ENCODE measurements around the gene R3HDM2. TPM values are rescaled to one million over a fixed set of nuclear protein-coding genes. Genes with fewer than 3 reads are reported as not detected.

R3HDM2 gene
- total and polyA plus RNA-seq, 2 of the 13 experiments (the other 11 are each of a cell fraction or from before 2014, with no cell fraction given): 11.1 to 23.5 TPM

- TF ChIP-seq NR1H2 (CRISPR knock-in tag; IDR thresholded peaks at IDR 0.05; ENCODE audit: borderline replicate concordance, low read depth) (no peak), KLF9 (CRISPR knock-in tag; IDR thresholded peaks at IDR 0.05; ENCODE audit: low read depth) (0 out of 2 replicates have a peak, but pooled peaks have one; percentile 32), SOX6 (IDR thresholded peaks at IDR 0.05) (no peak), SOX6 (CRISPR knock-in tag; IDR thresholded peaks at IDR 0.05) (no peak), ZBTB40 (IDR thresholded peaks at IDR 0.05) (no peak), ZBTB40 (CRISPR knock-in tag; IDR thresholded peaks at IDR 0.05) (no peak), ZNF292 (CRISPR knock-in tag; IDR thresholded peaks at IDR 0.05; ENCODE audit: borderline replicate concordance, low read depth) (no peak), PHF5A (CRISPR knock-in tag; IDR thresholded peaks at IDR 0.05; ENCODE audit: low read depth, unreplicated experiment) (peak; percentile 55), TOE1 (CRISPR knock-in tag; IDR thresholded peaks at IDR 0.05) (no peak), KLF15 (CRISPR knock-in tag; IDR thresholded peaks at IDR 0.05; ENCODE audit: borderline replicate concordance) (no peak), KLF11 (CRISPR knock-in tag; IDR thresholded peaks at IDR 0.05) (no peak), ZNF775 (CRISPR knock-in tag; IDR thresholded peaks at IDR 0.05; ENCODE audit: borderline replicate concordance) (no peak), ARID2 (CRISPR knock-in tag; IDR thresholded peaks at IDR 0.05; ENCODE audit: borderline replicate concordance) (no peak), ZNF30 (CRISPR knock-in tag; IDR thresholded peaks at IDR 0.05) (no peak), ZNF160 (CRISPR knock-in tag; IDR thresholded peaks at IDR 0.05) (no peak), ZFP36L1 (CRISPR knock-in tag; IDR thresholded peaks at IDR 0.05) (no peak), ZC3H13 (CRISPR knock-in tag; IDR thresholded peaks at IDR 0.05) (no peak), NR2C2 (CRISPR knock-in tag; IDR thresholded peaks at IDR 0.05; ENCODE audit: borderline replicate concordance) (no peak), NR0B2 (CRISPR knock-in tag; IDR thresholded peaks at IDR 0.05) (no peak), ZEB1 (IDR thresholded peaks at IDR 0.05; ENCODE audit: insufficient replicate concordance, low read depth) (no peak), KMT2B (CRISPR knock-in tag; IDR thresholded peaks at IDR 0.05) (peak; percentile 49; the same call in 1 of the 2 replicates), ZNF879 (CRISPR knock-in tag; IDR thresholded peaks at IDR 0.05) (no peak), SP1 (IDR thresholded peaks at IDR 0.05) (no peak), SP1 (CRISPR knock-in tag; IDR thresholded peaks at IDR 0.05) (no peak)
These were observed 25.4 kb upstream of the R3HDM2 start (continued) for GRCh38 chr12:57456145-57456700.
